ENCODE measurements around the gene TMEM132C.

The TMEM132C gene

DNA sequence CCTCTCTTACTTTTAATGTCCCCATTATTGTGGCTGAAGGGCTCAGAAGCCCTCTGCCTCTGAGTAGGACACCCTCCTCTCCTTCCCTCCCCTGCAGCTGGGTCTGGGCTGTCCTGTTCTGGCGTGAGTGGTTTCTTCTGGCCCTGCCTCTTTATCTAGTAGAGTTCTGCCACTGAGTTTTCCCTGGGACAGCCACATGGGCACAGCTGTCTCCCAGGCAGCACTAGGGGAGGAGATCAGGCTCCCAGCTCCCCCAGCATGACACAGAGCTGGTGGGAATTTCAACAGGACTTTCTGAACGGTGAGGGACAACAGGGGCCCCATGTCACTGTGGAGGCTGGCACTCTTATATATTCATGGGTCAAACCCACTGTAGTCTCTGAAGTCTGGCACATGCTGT lies 21.4 kb downstream of the TMEM132C start:
- no peak for DNase-seq (ENCODE audit: low spot score)

DNA sequence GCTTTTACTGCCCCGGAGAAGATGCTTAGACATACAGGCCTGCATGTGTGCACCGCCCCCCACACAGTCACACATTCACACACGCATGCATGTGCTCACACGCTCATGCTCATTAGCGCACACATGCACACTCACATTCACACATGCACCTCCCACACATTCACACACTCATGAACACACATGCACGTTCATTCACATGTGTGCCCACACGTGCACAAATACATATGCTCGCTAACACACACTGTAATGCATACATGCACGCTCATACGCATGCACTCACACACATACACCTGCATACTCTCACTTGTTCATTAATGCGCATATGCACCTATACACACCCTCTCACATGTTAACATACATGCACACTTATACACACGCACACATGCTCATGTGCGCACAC lies 21.9 kb downstream of the TMEM132C start:
- no peak for DNase-seq (ENCODE audit: low spot score)

DNA sequence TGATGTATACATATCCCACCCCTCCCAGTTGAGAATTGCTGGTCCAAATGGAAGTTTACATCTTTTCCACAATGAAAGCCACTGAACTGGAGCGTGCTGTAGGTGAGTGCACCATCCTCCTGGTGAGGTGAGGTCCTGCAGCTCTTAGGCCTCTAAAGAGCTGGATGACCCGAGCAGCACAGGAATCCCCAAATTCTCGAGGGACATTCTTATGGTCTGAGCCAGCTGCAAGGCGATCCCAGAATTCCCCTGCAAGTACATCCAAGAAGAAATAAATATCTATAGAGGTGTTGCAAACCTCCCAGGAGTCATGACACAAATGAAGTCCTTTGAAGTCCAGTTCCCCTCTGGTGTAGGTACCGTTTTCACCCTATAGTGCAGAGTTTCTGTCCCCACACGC lies 24.0 kb downstream of the TMEM132C start:
- no peak for DNase-seq (ENCODE audit: low spot score)

DNA sequence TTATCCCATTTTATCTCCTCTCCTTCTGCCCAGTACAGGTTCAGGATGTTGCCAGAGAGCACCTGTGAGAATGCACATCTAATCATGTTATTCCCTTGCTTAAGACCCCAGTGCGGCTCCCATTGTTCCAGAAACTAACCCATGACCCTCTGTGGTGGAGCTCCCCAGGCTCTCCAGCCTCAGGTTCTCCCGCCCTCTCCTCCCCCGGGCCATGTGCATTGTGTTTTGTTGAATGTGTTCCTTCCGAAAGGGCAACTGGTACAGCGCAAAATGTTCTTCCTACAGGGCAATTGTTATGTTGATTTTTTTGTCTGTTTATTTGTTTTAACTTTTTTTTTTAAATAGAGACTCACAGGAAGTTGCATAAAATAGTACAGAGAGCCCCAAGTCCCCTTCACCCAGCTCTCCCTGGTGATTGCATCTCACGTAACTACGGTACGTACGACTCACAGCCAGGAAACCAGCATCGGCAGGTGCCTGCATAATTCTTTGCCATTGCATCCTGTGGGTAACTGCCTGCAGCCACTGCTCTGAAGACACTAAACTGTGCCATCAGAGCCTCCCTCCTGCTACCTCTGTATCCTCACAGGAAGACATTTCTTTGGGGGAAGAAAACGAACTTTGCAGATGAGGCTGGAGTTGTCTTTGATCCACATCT lies 31.2 kb downstream of the TMEM132C start:
- DNase-seq (ENCODE audit: low spot score) = no peak

DNA sequence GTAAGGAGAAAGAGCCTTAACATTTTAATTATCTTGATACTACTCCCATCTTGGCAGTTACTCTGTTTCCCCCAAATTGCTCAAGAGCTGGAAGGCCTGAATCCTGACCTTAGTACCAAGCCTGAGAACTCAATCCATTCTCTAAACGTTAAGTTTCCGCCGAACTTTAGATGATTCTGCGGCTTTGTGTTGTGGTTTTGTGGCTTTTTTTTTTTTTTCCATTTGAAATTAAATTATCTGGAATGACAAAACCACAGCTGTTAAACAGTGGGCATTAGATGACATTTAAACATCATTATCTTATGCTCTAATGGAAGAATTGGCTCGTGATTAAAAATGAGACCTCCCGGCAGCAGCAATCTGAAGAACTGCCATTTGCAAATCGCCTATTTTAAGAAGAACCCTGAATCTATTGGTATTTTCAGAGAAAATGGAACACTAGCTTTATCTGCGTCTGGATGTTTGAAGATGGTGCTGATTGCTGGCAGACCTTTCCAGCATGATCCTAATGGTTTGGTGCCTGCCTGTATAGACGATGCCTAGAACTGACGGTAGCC lies 38.4 kb downstream of the TMEM132C start:
- no peak for DNase-seq (ENCODE audit: low spot score)

DNA sequence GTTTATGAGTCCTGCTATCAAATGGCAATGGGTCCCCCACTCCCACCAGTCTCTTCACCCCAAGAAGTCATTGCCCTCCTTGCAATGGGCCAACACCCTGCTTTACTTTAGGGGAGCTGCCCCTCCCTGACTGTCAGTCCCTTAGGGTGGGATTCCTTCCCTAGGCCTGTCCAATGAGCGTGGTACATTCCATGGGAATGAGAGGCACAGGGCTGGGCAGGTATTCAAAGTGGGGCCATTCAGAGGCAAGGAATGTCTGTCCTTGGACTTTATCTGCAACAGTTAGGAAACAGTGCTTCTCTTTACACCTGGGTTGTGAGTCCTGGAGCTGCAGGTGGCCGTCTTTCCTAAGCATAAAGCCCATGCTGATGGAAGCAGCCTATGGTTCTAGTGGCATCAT lies 40.8 kb downstream of the TMEM132C start:
- DNase-seq (ENCODE audit: low spot score) = no peak

DNA sequence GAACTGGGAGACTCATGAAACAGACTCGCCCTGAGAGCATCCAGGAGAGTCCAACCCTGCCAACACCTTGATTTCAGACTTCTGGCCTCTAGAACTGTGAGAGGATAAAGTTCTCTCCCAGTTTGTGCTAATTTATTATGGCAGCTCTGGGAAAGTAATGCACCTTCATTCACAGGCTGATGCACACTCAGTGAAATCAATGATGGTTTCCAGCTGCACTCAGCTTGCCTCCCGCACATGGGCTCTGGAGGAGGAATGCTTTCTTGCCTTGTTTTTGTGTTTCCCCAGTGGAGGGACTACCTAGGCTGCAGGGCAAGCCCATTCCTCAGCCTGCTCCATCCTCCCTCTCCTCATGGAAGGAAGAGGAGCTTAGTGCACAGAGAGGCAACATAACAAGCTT lies 45.7 kb downstream of the TMEM132C start:
- no peak for DNase-seq (ENCODE audit: low spot score)

DNA sequence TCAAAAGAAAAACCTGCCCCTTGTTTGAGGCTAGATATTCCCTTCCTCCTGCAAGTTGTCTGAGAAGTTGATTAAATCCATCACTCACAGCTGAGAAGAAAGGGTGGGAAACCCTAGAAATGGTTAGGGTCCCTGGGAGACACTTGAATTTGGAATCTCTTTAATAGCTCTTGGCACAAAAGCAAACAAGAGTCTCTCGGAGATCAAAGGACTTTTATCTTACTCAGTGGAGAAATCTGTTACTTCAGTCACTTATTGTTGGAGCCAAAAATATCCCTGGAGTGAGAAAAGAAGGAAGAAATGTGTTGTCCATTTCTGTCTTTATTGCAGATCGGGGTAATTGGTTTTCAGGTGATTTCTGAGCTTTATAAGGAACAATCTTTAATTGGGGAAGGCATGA lies 47.0 kb downstream of the TMEM132C start:
- no peak for DNase-seq (ENCODE audit: low spot score)

DNA sequence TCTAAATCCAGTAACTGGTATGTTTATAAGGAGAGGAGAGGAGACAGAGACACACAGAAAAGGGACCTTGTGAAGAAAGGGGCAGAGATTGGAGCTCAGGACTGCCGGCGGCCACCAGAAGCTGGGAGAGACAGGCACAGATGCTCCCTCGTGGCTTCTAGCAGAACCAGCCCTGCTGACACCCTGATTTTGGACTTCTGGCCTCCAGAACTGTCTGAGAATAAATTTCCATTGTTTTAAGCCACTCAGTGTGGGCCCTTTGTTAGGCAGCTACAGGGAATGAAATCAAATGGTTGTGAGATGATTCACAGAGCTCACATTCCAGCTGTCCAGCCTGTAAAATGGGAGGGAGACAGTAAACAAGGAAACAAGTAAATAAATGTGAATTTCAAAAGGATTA lies 47.6 kb downstream of the TMEM132C start:
- DNase-seq (ENCODE audit: low spot score) = no peak

DNA sequence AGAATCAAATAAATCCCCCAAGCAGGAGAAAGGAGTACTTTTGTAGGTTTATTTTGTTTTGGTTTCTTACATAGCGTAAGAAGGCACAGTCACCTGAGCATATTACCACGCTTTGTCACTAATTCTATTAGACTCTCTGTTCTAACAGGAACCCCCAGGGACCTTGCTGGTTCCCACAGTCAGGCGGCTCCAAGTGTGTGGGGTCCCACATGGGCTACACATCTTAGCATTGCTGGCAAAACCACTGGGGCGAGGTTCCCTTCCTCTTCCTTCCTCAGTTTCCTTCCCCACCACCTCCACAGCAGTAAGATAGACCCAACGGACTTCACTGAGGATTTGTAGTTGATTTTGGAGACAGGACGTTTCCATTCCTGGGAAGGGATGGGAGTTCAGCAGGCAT lies 49.1 kb downstream of the TMEM132C start:
- no peak for DNase-seq (ENCODE audit: low spot score)

DNA sequence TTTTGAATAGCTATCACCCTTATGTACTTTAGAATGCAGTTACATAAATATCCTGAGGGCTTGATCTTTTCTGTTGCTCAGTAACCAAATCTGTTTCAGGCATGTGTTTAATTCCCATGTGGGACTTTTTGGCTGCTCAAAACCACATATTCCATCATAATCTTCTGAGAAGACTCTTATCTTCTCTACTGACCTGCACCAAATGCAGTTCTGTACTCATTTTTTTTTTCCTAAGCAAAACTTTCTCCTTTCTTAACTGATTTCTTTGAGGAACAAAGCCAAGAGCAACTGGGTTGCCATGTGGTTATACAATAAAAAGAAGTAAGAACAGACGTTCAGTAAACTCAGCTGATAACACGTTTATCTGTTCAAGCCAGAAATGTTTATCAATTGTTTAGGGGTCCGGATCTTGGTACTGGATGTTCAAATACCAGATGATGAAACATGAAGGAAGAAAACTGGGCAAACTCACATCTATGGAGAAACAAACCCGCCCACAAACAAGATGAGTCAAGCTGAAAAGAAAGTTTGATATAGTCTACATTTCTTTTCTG lies 50.1 kb downstream of the TMEM132C start:
- no peak for DNase-seq (ENCODE audit: low spot score)

DNA sequence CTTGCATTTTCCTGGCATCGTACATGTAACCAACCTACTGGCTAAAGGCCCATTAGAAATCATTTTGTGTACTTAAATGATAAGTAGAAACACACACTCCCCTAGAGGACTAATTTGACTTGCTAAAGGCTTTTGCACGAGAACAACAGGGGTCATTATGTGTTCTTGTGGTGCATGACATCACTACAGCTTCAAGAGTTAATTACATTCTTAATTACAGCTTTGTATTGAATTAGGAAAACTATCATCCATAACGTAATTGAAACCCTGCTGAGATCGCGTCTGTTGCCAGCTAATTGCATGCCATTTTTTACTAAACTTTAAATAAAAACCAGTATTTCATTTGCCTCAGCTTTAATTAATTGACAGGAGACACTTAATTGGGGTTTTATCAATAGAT lies 51.4 kb downstream of the TMEM132C start:
- DNase-seq (ENCODE audit: low spot score) = no peak

DNA sequence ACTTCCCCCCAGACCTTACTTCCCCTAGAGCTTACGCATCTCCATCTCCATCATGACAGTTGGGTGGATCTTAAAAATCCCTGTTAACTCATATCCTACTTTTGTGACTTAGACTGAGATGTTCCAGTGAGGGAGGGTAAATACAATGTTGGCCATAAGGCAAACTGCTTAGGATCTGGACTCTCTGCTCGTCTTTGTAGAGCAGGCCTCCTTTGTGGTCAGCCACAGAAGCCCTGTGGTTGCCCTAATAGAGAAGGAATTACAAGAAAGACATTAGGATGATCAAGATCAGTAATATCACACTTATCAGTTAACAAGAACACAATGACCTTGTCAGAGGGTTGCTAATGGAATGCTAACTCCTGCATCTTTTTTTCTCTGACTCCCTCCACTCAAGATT lies 52.0 kb downstream of the TMEM132C start:
- no peak for DNase-seq (ENCODE audit: low spot score)

DNA sequence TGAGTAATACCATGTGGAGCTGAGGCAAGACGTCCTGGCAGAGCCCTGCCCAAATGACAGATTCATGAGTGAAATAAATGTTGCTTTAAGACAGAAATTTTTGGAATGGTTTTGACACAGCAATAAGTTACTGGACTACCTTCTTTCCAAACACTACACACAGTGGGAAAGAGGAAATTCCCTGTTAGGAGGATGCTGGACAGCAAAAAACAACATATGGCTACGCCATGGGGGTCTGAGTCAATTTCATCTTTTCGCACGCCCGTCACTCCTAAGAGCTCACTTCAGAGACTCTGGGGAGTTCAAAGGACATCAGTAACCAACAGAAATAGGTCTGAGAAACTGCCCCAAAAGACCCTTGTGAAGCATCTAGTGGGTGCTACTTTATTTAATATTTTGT lies 55.4 kb downstream of the TMEM132C start:
- DNase-seq (ENCODE audit: low spot score) = no peak

DNA sequence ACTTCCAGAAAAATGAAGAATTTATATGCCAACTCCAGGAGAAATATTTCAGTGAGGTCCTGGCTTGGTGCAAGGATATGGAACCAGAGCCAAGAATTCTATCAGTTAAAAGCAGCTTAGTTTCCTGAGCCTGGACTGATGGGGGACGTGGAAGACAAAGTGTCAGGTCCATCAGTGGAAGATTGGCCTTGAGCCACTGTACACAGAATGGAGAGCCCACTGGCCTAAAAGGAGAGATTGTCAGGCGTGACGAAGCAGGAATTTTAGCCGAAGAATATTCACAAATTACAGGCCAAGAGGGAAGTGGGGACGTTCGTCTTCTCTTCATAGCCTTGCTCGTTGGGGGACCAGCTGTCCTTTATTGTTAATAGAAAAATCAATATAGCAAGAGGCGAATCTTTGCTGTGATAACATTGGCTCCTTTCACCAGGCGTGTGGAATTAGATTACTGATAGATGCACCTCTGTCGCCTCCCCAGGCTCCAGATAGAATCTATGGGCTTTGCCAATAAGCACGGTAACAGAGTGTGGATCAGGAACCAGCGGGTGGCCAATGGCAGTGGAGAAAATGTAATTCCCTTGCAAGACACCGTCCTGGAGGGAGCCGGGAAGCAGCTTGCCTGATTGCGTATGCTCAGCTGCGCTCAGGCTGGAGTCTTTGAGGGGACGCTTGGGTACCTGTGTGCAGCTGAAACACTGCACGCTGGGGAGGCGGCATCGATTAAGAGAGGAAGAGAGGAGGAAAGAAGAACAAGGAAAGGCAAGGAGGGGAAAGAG lies 56.4 kb downstream of the TMEM132C start:
- DNase-seq (ENCODE audit: low spot score) = no peak

DNA sequence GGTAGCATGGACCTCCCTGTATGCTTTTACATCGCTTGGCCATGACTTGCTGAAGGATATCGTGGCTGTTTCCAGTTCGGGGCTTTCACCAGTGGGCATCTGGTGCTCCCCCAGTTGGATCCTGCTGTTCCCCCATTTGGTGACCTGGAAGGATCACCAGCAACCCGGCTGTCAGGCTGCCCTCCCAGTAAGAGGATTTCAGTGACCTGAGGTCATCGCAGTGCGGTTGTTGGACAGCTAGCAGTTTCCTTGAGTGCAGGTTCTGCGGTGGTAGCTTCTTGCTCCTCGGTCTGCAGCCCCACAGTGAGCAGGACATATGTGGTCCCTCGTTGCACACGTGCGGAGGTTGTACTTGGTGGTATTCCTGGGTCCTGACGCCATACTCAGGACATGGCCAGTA lies 58.7 kb downstream of the TMEM132C start:
- no peak for DNase-seq (ENCODE audit: low spot score)

DNA sequence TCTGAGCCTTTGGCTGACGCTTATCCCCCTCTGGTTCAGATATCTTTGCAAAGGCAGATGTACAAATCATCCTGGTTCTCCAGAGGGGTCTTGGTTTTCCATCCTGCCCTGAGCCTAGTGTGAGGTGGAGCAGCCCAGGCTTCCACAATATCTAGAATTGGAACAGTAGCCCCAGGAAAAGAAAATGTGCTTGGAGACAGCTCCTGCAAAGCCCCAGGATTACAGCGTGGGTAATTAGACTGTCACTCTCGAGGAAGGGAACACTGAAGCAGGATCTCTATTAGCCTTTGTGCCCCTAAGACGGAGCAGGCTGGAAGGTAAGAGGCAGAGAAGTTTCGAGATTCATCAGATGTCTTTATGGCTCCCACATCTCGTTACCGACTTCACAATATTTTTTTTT lies 59.4 kb downstream of the TMEM132C start:
- no peak for DNase-seq (ENCODE audit: low spot score)

DNA sequence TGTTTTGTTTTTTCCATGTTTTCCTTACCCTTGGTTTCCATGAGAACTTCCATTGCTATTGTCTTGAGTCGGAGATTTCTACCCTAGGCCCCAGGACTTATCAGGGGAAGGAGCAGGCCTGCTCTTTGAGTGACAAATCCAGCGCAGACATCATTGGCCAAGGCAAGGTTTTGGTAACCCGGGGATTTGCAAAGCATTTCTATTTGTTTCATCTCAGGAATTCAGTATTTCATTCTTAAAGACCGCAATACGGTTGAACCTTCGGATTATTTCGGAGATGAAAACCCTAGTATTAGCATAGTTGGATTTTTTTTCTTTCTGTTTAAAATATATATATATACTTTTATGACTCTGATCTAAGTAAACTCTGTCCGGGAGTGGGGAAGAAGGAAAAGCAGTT lies 62.0 kb downstream of the TMEM132C start:
- no peak for DNase-seq (ENCODE audit: low spot score)

DNA sequence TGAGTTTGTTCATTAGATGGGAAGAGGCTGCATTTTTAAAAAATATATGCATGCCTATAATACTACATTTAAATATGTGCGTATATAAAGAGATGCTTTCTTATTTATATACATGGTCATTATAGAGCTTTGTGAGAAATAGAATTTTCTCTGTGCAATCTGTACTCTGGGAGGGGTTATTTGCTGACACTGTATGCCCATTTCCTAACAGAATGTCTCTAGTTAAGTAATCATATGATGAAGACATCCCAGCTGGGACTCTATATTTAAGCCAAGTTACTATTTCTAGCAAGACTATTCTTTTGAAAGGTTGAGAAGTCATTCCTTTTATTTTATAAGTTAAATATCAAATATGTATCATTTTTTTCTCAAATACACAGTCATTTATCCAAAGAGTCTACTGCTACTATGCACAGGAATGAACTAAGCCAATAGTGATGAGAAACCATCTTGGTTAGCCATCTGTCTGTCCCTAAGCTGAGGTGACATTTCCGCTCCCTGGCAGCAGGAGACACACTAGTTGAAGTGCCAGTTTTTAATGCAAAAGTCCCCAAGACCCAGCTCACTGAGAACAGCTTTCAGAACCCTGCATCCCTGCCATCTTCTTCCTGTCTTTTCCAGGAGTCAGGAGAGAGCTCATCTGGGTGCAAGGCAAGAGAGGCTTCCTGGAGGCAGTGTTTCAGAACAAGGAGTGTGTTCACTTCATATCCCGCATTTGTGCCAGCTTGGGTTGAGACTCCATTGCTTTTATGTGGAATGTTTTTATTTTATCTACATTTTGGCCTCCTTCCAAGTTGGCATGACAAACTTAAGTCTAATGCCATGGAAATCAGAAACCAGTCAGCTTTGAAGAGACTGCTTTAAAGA lies 69.5 kb downstream of the TMEM132C start:
- DNase-seq (ENCODE audit: low spot score) = no peak

DNA sequence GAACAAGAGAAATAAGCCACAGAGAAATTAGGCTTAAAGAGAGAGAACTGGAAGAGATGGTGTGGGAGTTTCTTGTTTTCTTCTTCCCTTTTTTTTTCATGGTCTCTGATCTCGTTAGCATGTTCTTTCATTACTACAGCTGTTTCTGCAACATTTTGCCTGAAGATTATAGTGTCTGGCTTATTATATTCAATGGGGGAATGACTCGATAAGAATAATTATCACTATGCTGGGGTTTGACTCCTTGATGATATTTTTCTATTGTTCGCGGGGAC lies 70.0 kb downstream of the TMEM132C start:
- DNase-seq (ENCODE audit: low spot score) = no peak

DNA sequence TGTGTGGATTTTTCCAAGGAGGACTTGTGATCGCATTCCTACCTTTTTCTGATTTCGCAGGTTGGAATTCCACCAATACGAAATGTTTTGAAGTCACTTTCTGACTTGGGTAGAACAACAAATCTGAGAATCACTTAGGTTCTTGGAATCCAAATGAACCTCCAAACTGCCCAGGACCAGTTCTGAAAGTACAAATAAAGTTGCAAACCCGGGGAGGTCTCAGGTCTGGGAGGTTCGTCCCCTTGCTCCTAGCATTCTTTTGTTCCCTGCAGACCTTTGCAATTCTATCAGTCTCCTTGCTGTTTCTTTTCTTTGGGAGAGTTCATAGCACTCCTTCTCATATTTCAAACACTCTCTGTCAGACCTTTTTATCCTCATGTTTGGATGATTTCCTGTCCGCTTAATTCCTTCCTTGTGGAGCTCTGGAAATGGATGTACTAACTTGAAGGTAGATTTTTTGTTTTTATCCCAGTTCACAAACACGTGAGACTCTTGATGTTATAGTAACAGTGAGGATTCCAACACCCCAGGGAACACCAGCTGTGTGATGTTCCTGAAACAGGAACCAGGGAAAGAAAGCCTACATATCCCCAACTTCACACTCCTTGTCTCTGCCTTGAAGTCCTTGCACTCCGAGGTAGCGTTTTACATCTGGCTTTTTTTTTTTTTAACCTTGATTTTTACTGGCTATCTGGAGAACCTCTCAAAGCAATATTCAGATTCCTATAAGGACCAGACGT lies 70.6 kb downstream of the TMEM132C start:
- DNase-seq (ENCODE audit: low spot score) = no peak
